Right kidney (tissue), 9 donors: ENCODE results near the gene SFTA2.
"Not testable (repeated sequence)": the region's sequence is repeated elsewhere in the genome, so short reads cannot be mapped to it uniquely, and the experiment has no call there.

ENCODE experiments used
- DNase-seq: peaks from one replicate; pipeline ENCODE4 v3.0.0-alpha.2; 2016
- long read RNA-seq, 8 donors: transcript quantifications; one replicate each; lab custom pipeline, GENCODE V29; 2026

SFTA2 gene
- long read RNA-seq, donor 1, partial matches to known transcripts = 0 of 2 reads
- long read RNA-seq, donor 1, other reads (novel, unspliced or antisense) = 0 of 2 reads
- long read RNA-seq, donor 2, partial matches to known transcripts = 0 of 1 reads
- long read RNA-seq, donor 2, other reads (novel, unspliced or antisense) = 0 of 1 reads
- long read RNA-seq, donor 3 = 0 reads
- long read RNA-seq, donor 4, partial matches to known transcripts = 0 of 1 reads
- long read RNA-seq, donor 4, other reads (novel, unspliced or antisense) = 0 of 1 reads
- long read RNA-seq, donor 5 = 0 reads
- long read RNA-seq, donor 6 = 0 reads
- long read RNA-seq, donor 7 = 0 reads
- long read RNA-seq, donor 8 = 0 reads

GRCh38 chr6:30931969-30932645 lies at the start of gene SFTA2:
SFTA2 (minus strand) TSS chr6:30932170; CDS start chr6:30932096, 74 bp downstream.
- no peak for DNase-seq

- DNase-seq = no peak
Measured at GRCh38 chr6:30979690-30980089, 47.7 kb upstream of the SFTA2 start.

- DNase-seq = no peak
Measured at GRCh38 chr6:30979141-30979540, 47.2 kb upstream of the SFTA2 start.

- no peak for DNase-seq
Measured at GRCh38 chr6:30974490-30975252, 42.7 kb upstream of the SFTA2 start.

- DNase-seq = no peak
Measured at GRCh38 chr6:30972816-30973215, 40.8 kb upstream of the SFTA2 start.

GRCh38 chr6:30970946-30971345 lies 39.0 kb upstream of the SFTA2 start:
- DNase-seq = no peak

- DNase-seq = not testable (repeated sequence)
Measured at GRCh38 chr6:30969171-30969570, 37.2 kb upstream of the SFTA2 start.

GRCh38 chr6:30966154-30966553 lies 34.2 kb upstream of the SFTA2 start:
- DNase-seq = no peak

- DNase-seq = no peak
Measured at GRCh38 chr6:30965140-30965601, 33.2 kb upstream of the SFTA2 start.

GRCh38 chr6:30964075-30964474 lies 32.1 kb upstream of the SFTA2 start:
- DNase-seq = no peak

GRCh38 chr6:30963641-30964040 lies 31.7 kb upstream of the SFTA2 start:
- DNase-seq = no peak

GRCh38 chr6:30962716-30963115 lies 30.7 kb upstream of the SFTA2 start:
- no peak for DNase-seq

- no peak for DNase-seq
Measured at GRCh38 chr6:30960907-30961673, 29.1 kb upstream of the SFTA2 start.

- DNase-seq = no peak
Measured at GRCh38 chr6:30957716-30958115, 25.7 kb upstream of the SFTA2 start.

- peak; percentile 65 for DNase-seq
Measured at GRCh38 chr6:30955367-30956042, 23.5 kb upstream of the SFTA2 start.

GRCh38 chr6:30954631-30955366 lies 22.8 kb upstream of the SFTA2 start:
- DNase-seq = no peak

- DNase-seq = no peak
Measured at GRCh38 chr6:30951907-30952469, 20.0 kb upstream of the SFTA2 start.

GRCh38 chr6:30948811-30949210 lies 16.8 kb upstream of the SFTA2 start:
- no peak for DNase-seq

- DNase-seq = no peak
Measured at GRCh38 chr6:30947231-30947630, 15.3 kb upstream of the SFTA2 start.

GRCh38 chr6:30945281-30945680 lies 13.3 kb upstream of the SFTA2 start:
- DNase-seq = no peak

GRCh38 chr6:30944051-30944450 lies 12.1 kb upstream of the SFTA2 start:
- DNase-seq = no peak
